T-helper 22 cell (primary cell): ENCODE results near the gene TMEM140.
A peak's percentile ranks its signal among the peaks of the same experiment; 100 is the strongest.
"Not testable (repeated sequence)": the region's sequence is repeated elsewhere in the genome, so short reads cannot be mapped to it uniquely, and the experiment has no call there.

Experiments
- DNase-seq: peaks from one replicate; pipeline ENCODE4 v3.0.0-alpha.2; 2020; ENCODE audit warnings: low read depth

The TMEM140 gene

DNA sequence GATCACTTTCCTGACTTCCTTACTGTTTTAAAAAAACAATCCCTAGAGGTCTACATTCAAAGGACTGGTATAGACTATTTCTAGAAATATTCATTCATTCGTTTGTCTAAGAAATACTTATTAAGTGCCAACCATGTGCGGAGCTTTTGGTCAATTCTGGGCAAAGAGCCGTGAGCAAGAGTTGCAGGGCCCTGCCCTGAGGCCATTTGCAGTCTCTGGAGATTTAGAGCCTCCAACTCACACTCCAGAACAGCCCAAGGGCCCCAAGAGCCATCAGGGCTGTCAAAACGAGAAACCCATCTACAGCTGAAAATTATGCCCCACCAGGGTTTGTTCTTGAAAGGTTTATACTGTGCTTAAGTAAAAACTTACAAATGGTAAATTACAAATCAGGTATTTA lies 47.3 kb downstream of the TMEM140 start:
- no peak for DNase-seq

DNA sequence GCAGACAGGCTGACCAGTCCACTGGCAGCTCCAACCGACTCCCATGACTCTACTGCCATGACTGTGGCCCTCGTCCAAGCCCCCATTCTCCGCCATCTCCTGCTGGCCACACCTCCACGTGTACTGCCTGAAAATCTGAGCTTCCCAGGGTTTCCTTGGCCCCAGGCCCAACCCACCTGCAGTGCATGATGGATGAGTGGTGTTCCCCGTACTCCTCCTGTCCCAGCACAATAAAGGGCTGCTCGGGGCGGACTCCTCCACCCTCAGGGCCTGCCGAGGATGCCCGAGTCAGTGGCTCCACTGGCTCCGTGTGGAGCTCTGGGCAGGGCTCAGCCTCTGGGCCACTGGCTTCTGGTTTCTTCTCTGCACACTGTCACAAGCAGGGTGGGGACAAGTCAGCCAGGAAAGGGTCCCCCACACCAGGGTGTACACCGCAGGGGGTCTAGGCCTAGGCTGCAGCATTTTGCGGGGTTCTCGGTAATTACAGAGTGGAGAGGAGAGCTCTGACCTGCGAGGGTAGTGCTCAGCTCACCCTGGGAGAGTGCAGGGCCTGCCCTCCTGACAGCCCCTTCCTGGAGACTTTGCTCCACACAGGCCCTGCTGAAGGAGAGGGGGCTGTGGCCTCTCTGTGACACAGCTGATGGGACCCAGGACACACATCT lies 48.2 kb downstream of the TMEM140 start:
- DNase-seq, result no peak

DNA sequence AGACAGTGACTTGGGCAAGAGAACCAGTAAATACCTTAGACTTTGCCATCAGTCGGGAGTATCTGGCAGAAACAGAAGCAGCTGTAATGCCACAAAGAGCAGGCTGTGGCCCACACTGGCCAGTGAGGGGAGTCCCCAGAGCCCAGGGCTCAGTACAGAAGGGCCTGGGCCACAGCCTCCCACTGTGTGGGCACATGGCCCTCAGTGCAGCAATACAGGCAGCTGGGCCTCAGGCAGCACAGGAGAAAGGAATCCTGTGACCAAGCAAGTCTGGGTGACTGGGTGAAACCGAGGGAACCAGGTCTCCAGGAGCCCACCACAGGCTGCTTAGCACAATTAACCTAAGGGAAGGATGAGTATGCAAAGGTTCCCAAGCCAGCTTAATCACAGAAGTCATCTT lies 49.5 kb downstream of the TMEM140 start:
- no peak for DNase-seq

DNA sequence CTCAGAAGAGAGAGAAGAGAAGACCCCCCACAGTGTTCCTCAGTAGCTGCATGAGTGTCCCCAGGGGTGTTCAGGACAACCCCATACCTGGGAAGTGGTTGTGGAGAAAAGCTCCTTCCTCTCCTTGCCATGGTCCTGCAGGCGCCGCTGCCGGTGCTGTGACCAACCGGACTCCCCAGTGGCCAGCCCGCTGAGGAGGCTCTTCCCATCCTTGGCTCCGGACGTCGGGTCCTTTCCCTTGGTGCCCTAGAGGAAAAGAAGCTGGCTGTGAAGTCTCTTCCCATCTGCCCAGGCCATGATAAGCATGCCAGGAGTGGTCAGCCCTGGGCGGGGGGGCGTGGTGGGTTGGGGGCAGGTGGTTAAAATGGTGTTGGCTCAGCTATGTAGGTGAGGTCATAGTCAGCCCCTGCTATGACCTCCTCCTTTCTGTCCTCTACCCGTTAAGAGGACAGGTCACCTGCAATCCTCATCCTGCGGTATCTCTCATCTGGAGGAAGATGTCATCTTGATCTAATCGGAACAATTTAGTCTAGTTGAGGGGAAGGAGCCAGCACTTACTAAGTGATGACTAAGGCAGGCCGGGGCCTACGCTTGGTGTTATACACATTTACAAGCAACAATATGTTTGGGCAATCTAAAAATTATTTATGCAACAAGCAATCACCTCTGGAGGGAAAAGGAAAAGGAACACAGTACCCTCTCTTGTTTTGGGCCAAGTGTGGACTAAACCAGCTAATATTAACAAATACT lies 50.2 kb downstream of the TMEM140 start:
- no peak for DNase-seq

DNA sequence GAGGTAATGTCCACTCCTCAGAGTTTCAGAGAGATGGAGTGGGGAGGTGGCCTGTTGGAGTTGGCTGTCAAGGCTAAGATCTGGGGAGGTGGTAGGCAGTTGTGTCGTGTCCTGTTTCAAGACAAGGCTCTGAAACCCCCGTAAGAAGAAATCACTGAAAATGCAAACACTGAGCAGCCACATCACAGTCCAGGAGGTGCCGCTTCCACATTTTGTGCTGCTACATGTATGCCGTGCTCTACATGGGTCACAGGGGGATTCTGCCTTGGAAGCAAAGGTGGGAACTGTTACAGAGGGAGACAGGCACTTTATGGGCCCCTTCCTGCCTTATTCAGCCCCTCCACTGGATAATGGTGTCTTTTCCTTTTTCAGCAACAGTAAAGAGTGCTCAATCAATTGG lies 51.6 kb downstream of the TMEM140 start:
- no peak for DNase-seq

DNA sequence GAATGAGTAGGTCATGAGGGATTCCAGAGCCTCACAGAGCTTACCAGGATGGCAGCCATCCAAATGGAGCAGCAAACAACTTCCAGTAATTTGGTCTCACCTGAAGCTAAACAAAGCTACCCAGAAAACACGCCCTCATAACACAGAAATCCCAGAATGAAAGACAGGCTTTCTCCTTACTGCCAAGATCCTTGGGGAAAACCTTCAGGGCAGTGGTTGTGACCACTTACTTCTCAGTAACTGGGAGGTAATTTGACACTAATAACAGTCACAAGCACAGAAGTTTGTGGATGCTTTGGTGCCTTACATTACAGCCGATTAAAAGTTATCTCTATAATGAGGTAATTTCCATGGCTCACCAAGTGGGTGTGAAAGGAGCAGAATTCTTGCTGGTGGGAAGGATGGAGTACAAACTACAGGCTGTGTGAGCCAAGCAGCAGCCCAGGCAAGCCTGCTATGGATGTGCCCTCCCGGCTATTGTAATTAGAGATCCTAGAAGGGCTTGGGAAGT lies 53.0 kb downstream of the TMEM140 start:
- DNase-seq, result no peak

DNA sequence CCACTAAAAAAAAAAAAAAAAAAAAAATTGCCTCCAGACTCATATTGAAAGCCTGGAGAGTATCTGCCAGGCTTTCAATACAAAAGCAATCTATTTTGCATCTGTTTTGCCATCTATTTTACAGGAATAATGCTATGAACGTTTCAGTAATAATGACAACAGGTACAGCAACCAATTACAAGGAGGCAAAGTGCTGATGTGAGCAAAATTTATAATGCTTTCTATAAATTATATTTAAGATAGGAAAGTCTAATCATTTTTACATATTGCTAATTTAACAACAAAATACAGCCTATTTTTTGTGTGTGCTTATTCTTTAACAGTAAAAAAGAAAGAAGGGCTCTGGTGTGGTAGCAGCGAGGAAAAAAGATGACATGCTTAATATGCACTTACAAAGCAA lies 53.5 kb downstream of the TMEM140 start:
- DNase-seq, result no peak

DNA sequence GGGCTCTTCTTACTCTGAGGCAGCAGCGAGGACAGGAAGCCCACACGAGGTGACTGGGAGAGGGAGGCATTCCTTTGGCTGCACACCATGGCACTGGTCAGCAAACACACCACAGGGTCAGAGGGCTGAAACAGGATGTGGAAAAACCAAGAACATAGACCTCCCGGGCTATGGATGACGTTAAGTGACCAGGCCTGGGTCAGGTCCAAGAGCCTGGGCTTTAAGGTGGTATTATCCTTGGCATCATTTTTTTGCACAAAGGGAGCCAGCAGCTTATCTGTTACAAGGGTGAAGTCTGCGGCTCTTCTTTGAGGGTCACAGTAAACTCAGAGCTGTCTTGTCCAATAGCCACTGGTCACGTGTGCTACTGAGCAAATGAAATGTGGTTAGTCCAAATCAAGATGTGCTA lies 56.5 kb downstream of the TMEM140 start:
- no peak for DNase-seq

DNA sequence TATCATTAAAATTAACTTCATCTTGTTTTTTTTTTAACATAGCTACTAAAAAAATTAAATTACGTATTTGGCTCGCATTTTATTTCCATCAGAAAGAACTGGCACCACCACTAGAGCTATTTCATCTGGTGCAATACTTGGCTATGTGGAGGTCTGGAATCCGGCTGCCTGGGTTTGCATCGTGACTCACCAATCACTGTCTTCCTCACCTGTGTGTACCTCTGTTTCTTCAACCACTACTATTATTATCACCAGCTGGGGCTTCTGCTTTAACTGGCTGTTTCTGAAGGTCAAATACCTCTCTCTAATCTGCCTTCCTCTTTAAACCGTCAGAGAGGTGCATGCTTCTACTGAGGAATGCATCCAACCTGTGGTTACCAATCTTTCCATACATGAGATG lies 57.0 kb downstream of the TMEM140 start:
- no peak for DNase-seq

DNA sequence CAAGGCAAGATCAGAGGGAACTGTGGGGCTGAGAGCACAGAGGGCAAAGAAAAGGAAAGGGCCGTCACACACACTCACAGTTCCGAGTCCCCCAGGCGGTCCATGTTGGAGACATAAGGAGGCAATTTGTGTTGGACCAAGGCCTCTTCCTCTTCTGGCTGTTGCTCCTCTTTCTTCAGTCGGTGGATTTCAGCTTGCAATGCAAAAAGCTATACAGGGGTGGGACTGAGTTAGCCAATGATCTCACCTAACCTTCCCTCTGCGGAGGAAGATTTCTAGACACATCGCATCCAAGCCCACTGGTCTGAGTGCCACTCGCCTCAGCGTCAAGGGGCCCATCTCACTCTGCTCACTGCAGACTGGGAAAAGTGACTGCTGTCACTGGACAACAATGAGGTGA lies 58.0 kb downstream of the TMEM140 start:
- DNase-seq, result no peak

DNA sequence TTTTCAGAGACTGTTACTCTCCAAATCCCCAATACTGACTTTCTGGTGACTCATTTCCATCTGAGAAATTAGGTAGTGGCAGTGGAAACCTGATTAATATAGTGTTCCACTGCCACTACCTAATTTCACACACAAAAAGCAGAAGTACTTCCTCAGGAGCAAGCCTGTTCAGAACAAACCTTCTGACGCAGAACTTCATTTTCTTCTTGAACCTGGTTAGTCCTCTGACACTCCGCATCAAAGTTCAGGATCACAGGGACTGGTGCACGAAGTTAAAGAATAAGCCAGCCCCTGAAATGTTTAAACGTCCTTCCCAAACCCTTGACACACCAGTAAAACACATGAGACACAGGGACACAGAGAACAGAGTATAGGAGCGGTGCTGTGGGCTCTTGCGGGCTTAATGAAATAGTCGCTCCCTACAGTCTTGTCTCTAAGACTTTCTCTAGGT lies 59.1 kb downstream of the TMEM140 start:
- no peak for DNase-seq

DNA sequence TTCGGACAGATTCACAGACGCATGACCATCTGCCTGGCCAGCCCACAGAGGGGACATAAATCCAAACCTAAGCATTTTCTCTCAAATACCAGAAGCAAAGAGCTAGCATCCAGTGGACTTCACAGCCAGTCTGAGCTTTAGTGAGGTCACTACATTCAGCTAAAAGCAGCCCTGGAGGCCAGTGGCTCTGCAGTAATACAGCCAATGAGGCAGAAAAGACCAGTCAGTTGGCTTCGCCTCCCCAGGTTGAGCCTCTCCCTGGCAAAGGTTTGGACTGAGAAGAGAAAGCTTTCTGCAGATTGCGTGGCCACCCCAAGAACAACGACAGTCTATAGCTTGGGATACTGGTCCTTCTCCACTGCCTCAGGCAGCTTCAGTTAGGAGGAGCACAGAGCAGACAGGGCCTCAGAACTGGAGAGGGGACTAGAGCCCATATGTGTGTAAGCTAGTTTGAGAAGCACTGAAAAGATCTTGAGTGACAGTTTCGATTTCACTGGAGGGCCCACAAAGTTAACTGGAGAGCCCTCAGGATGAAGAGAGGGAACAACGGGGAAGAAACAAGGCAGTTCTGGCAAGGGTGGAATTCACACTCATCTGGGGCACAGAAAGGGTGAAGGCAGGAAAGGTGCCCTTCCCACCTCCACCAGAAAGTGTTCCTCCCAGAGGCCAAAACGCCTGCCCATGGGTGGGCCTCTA lies 59.7 kb downstream of the TMEM140 start:
- DNase-seq, result no peak

DNA sequence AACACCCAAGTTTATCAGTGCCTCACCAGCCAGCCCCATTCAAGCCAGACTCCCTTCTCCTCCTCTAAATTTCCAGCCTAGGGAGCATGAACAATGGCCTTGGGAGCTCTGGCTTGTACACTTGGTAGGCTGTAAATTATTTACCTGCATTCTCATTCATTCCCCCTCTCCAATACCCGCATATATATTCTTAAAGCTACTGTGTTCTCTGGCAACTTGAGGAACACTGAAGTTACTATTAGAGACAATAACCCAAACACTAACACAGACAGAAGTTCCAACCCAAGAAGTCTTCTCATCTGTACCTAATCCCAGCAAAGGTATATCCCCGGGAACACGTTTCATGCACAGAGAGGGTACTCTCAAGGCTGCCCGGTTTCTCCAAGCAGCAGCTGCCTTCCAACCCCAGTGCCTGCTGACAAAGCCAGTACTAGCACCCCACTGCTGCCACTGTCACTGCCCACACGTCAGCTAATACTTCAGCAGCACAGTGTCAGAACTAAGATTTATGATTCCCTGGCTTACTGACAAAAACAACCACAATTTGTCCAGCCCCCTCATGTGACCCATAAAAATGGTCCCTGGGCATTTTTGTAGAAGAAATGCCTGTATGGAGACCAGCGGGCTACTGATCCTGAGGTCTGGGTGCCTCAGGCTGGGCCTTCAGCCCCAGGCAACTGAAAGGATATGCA lies 60.4 kb downstream of the TMEM140 start:
- no peak for DNase-seq

DNA sequence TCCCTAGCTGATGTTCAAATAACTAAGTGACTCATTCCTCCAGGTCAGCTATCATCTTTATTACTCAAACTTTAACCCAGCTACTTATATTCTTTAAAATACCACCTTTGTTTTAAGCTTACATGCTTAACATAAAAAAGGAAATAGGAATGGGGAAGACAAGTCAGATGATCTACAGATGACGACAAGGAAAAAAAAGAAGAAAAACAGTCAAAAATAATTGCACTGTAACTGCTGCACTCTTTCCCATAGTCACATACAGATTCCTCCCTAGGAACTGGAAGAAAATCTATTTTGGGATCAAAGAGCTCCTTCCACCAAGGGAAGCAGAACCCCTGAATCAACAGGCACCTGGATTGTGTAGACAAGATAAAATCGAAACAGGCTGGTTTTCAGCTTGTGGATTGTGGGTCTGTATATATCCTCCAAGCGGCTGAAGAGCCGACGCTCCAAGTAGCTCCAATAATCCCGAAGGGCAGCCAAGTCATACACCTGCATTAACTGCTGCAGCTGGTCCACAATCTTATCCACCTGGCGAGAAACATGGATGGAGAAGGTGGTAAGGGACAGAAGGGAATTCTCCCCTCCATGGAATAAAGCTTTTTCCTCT lies 61.5 kb downstream of the TMEM140 start:
- no peak for DNase-seq

DNA sequence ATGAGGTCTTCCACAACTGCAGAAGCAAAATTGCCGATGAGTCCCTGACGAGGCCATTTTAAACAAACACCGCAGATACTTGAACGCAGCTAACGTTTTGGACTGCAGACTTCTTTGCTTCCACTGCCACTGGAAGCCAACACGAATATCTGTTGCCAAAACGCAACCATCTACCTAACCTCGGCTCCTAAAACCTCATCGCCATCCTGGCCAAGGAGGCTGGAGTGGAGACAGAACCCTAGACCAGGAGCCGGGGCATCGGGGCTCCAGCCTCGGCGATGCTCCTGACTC lies 63.0 kb downstream of the TMEM140 start:
- DNase-seq, result no peak

DNA sequence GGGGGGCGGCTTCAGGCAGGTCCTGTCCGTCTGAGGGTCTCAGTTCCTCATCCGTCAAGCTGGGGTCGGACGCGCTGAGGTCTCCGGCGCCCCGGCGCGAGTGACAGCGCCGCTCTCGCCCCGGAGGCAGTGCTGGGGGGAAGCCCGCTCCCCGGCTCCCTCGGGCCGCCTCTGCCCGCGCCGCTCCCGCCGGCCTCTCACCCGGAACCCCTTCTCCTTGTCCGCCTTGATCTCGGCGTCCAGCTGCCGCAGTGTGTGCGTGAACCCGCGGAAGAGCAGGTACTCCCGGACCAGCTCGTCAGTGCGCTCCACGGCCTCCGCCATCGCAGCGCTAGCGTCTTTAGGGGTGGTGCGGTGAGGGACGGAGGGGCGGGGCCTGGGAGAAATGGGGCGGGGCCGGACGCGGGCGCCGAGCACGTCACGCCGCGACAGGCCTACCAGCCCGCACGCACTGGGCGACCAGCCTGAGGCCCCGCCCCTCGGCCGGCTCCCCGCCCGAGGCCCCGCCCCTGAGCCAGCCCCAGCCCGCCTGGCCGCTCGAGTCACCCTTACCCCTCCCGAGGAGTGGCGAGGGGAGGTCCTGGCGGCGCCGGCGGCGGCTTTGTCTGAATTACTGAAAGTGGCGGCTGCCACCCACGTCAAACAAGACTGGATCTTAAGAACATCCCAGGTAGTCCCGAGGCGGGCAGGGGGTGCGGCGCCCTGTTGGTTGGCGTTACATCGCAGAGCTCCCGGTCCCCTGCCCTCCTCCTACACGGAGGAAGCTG lies 63.5 kb downstream of the TMEM140 start, which contains the start of gene WDR91:
WDR91 (minus strand) TSS at position 348 of the 767 bp plus-strand sequence; CDS start at position 324, 24 bp downstream.
- DNase-seq, result peak; percentile 94

DNA sequence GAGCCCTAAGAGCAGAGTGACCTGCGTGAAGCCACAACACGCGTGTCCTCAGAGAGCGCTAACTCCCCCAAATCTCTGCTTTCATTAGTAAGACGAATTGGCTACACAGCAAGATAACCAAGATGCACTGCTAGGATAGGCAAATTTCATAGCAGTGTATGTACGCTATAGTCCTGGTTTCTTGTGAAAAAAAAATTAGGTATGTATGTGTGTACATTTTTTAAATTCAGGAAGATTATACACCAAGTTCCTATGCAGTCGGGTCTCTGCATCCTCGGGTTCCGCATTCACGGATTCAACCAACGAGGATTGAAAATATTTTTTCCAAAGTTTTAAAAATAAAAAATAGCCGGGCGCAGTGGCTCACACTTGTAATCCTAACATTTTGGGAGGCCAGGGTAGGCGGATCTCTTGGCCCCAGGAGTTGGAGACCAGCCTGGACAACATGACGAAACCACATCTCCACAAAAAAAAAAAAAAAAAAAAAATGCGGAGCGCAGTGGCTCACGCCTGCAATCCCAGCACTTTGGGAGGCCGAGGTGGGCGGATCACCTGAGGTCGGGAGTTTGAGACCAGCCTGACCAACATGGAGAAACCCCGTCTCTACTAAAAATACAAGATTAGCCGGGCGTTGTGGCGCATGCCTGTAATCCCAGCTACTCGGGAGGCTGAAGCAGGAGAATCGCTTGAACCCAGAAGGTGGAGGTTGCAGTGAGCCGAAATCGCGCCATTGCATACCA lies 64.2 kb downstream of the TMEM140 start:
- DNase-seq, result not testable (repeated sequence)

DNA sequence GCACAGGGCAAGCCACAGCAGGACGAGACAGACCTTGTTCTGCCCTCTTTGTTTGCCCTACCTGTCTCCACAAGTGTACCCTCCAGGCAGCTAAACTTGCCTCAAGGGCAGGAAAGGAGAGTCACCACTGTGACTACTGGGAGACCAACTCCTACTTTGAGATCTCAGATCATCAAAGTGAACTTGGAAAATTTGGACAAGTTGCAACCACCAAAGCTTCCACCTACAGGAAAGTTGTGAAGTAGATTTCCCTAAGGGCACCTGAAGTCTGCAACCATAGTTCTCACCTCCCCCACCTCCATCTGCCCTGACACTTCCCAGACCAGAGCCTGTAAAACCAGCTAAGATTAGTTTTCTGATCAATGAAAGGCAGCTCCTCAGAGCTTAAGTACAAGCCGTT lies 66.0 kb downstream of the TMEM140 start:
- DNase-seq, result no peak

DNA sequence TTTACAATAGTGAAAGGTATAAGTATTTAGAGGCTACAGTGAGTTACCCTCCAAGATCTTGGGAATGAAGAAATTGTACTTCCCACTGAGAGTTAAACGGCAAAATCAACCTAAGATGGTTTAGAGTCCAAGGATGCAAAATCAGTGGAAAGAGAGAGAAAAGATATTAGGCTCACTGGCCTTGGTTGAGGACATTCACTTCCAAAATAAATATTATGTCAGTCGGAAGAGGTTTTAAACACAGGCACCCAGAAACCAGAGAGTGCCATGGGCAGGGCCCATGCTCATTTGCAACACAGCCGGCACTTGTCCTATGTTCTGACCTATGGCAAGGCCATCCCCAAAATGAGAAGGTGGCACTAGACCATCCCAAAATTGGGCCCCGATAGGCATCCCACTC lies 67.3 kb downstream of the TMEM140 start:
- no peak for DNase-seq

DNA sequence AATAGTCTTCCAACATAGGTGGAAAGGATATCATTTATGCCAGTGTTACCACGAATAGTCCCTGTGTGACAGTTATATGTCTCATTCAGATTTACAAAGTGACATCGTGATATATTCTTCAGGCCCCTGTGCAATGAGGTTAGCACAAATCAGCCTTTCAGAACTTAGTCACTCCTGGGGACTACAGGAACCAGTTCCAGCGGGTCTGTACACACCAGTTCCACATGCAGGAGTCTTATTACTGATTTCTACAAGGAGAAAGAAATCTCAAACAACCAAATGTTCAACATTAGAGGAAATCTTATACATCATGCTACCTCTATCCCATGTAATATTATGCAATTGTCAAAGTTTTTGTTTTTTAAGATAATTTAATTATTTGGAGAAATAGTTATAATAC lies 67.8 kb downstream of the TMEM140 start:
- no peak for DNase-seq
